CD4-positive, alpha-beta T cell (primary cell): ENCODE measurements around the gene KATNBL1. TPM values are rescaled to one million over a fixed set of nuclear protein-coding genes. Genes with fewer than 3 reads are reported as not detected.

Experiments used
- ATAC-seq: fragments of 200-7000 bp; cut with Tn5 transposase; one replicate; pipeline ENCODE4 v1.10.0; 2022; ENCODE audit warnings: mild to moderate bottlenecking; ENCODE audit not compliant: poor library complexity
- CTCF ChIA-PET: fragments of 350-600 bp; sonication (Branson Sonifier 250); formaldehyde crosslinking; loops from one replicate; lab custom pipeline; 2021; ENCODE audit warnings: antibody characterized with exemption, inconsistent platforms; lab: Charles Lee
- POLR2A ChIA-PET: fragments of 350-600 bp; sonication (Branson Sonifier 250); formaldehyde crosslinking; loops from one replicate; lab custom pipeline; 2021; ENCODE audit warnings: antibody characterized with exemption, inconsistent platforms; lab: Charles Lee
- DNase-seq, 14 experiments: peaks; one replicate each; pipeline ENCODE4 v3.0.0-alpha.2; 2013 to 2020; ENCODE audit warnings: mixed read lengths in 2 of 14
- H3K27ac ChIP-seq, 2 donors: one replicate each; pipeline versions ENCODE4 v1.5.1 to v1.7.0; 2013; ENCODE audit warnings: low read length in 2 of 2, low read depth in 1 of 2, mild to moderate bottlenecking in 1 of 2
- H3K27me3 ChIP-seq, 2 experiments: 1 replicate in 1 of 2; 2 replicates in 1 of 2; pipeline versions ENCODE4 v1.6.1 to v1.7.0; 2013; ENCODE audit warnings: low read length in 2 of 2, control low read depth in 1 of 2, mild to moderate bottlenecking in 1 of 2, moderate library complexity in 1 of 2; ENCODE audit not compliant: insufficient read depth in 2 of 2, control insufficient read depth in 1 of 2
- H3K36me3 ChIP-seq: one replicate; pipeline ENCODE4 v1.6.1; 2013; ENCODE audit warnings: low read length, control low read depth; ENCODE audit not compliant: insufficient read depth
- H3K4me1 ChIP-seq: one replicate; pipeline ENCODE4 v1.6.1; 2013; ENCODE audit warnings: low read length, control low read depth; ENCODE audit not compliant: insufficient read depth
- H3K4me3 ChIP-seq: one replicate; pipeline ENCODE4 v1.5.1; 2013; ENCODE audit warnings: mild to moderate bottlenecking, low read length, moderate library complexity
- H3K9me3 ChIP-seq, 2 experiments: 1 replicate in 1 of 2; 2 replicates in 1 of 2; pipeline versions ENCODE4 v1.6.1 to v1.7.0; 2013; ENCODE audit warnings: low read length in 2 of 2, mild to moderate bottlenecking in 2 of 2, control low read depth in 1 of 2, moderate library complexity in 1 of 2; ENCODE audit not compliant: control insufficient read depth in 1 of 2, insufficient read depth in 1 of 2
- H3K27ac Mint-ChIP-seq: one replicate; pipeline ENCODE4 v1.8.0; 2020; ENCODE audit warnings: mixed read lengths
- H3K27me3 Mint-ChIP-seq: one replicate; pipeline ENCODE4 v1.8.0; 2021; ENCODE audit warnings: mixed read lengths
- H3K36me3 Mint-ChIP-seq: one replicate; pipeline ENCODE4 v1.8.0; 2021; ENCODE audit warnings: low read depth, mixed read lengths
- H3K4me1 Mint-ChIP-seq: one replicate; pipeline ENCODE4 v1.8.0; 2021; ENCODE audit warnings: low read depth, mixed read lengths
- H3K4me3 Mint-ChIP-seq: one replicate; pipeline ENCODE4 v1.8.0; 2020; ENCODE audit warnings: mild to moderate bottlenecking, mixed read lengths
- H3K9me3 Mint-ChIP-seq: one replicate; pipeline ENCODE4 v1.8.0; 2020; ENCODE audit warnings: mixed read lengths
- intact Hi-C, 2 experiments: fragments of 100-400 bp; cut with DNase I in 1 of 2; cut with micrococcal nuclease in 1 of 2; formaldehyde crosslinking; loops; one replicate each; pipeline versions ENCODE4 v1.15.1 to v1.9.0; 2023 to 2025; cut with DNase I, micrococcal nuclease
- total RNA-seq, 174 experiments: library from RNA in 2 of 174; stranded (reverse) in 2 of 174; gene quantifications; one replicate each; pipeline ENCODE4 v1.2.3 and lab custom pipeline; 2021 to 2026
- TF ChIP-seq, protein P1 (sequence below): fragments of 200-600 bp; IDR thresholded peaks from one replicate; pipeline ENCODE4 v1.8.0; 2022; ENCODE audit warnings: antibody characterized with exemption, mild to moderate bottlenecking

KATNBL1 gene
- total RNA-seq, 2 experiments from 2014 or later, result 13.0 to 14.6 TPM

- intact Hi-C loops, result loop anchor here in 1 of 2 experiments (5.0 kb wide), 1 partner anchor 74 kb away; no protein-coding TSS in a partner anchor
- POLR2A ChIA-PET, result no interaction called here
- no peak for ATAC-seq
Measured at GRCh38 chr15:34258151-34258550, 48.3 kb upstream of the KATNBL1 start.

DNA sequence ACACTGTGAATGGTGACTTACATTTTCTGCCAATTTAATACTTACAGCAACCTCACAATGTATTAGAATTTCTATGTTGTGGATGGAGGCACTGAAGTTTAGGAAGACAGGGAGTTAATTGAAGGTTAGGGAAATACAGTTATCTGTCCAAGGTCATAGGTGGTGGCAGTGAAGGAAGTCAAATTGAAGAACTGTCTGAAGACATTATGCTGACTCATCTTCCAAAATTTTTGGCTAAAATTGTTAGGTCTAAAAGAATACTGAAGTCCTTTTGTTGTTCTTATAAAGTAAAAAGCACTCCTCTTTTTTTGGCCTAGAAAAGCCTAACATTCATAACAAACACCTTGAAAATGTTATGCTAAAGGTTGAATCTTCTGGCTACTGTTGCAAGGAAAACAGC, 42.6 kb upstream of the KATNBL1 start:
- CTCF ChIA-PET, result interaction anchor here (1.5 kb wide), 1 partner anchor 30 kb away, joined by 3 read pairs; no protein-coding TSS in a partner anchor
- Mint-ChIP-seq H3K4me3 (no peak overlapping the region), H3K27me3 (no peaks in the 10 kb centered on the region), H3K36me3 (peaks cover 97% of the 10 kb centered on the region), H3K4me1 (no peaks in the 10 kb centered on the region), H3K9me3 (no peaks in the 10 kb centered on the region), H3K27ac (no peak overlapping the region)
- peaks cover 91% of the 10 kb centered on the region for H3K36me3 ChIP-seq
- DNase-seq (no peak), ATAC-seq (no peak)
- no peaks in the 10 kb centered on the region for H3K27me3 ChIP-seq
- TF ChIP-seq, protein P1, sequence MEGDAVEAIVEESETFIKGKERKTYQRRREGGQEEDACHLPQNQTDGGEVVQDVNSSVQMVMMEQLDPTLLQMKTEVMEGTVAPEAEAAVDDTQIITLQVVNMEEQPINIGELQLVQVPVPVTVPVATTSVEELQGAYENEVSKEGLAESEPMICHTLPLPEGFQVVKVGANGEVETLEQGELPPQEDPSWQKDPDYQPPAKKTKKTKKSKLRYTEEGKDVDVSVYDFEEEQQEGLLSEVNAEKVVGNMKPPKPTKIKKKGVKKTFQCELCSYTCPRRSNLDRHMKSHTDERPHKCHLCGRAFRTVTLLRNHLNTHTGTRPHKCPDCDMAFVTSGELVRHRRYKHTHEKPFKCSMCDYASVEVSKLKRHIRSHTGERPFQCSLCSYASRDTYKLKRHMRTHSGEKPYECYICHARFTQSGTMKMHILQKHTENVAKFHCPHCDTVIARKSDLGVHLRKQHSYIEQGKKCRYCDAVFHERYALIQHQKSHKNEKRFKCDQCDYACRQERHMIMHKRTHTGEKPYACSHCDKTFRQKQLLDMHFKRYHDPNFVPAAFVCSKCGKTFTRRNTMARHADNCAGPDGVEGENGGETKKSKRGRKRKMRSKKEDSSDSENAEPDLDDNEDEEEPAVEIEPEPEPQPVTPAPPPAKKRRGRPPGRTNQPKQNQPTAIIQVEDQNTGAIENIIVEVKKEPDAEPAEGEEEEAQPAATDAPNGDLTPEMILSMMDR, result no peak
- intact Hi-C loops, result no loop called here
- no peaks in the 10 kb centered on the region for H3K4me1 ChIP-seq
- POLR2A ChIA-PET, result no interaction called here
- H3K9me3 ChIP-seq, result no peaks in the 10 kb centered on the region
- H3K4me3 ChIP-seq, result no peak overlapping the region
- H3K27ac ChIP-seq, result no peak overlapping the region

More at GRCh38 chr15:34258151-34258550, 48.3 kb upstream of the KATNBL1 start:
- Mint-ChIP-seq H3K4me1 (no peaks in the 10 kb centered on the region), H3K36me3 (peaks cover 74% of the 10 kb centered on the region), H3K4me3 (no peak overlapping the region), H3K9me3 (no peaks in the 10 kb centered on the region), H3K27me3 (no peaks in the 10 kb centered on the region), H3K27ac (peak overlapping the region; percentile 27)
- DNase-seq, result no peak
- no peaks in the 10 kb centered on the region for H3K27me3 ChIP-seq
- no peaks in the 10 kb centered on the region for H3K4me1 ChIP-seq
- H3K36me3 ChIP-seq, result peaks cover 60% of the 10 kb centered on the region
- H3K27ac ChIP-seq, result no peak overlapping the region
- CTCF ChIA-PET, result no interaction called here
- no peaks in the 10 kb centered on the region for H3K9me3 ChIP-seq
- TF ChIP-seq, protein P1, result no peak
- no peak overlapping the region for H3K4me3 ChIP-seq

- H3K4me1 ChIP-seq, result no peaks in the 10 kb centered on the region
- Mint-ChIP-seq H3K36me3 (peaks cover 85% of the 10 kb centered on the region), H3K9me3 (no peaks in the 10 kb centered on the region), H3K27me3 (no peaks in the 10 kb centered on the region), H3K4me1 (no peaks in the 10 kb centered on the region), H3K4me3 (no peak overlapping the region), H3K27ac (no peak overlapping the region)
- no peak overlapping the region for H3K4me3 ChIP-seq
- no peaks in the 10 kb centered on the region for H3K27me3 ChIP-seq
- ATAC-seq (no peak), DNase-seq (no peak)
- POLR2A ChIA-PET, result no interaction called here
- TF ChIP-seq, protein P1, result no peak
- intact Hi-C loops, result no loop called here
- no peaks in the 10 kb centered on the region for H3K9me3 ChIP-seq
- CTCF ChIA-PET, result interaction anchor here (1.4 to 2.3 kb wide), 3 partner anchors 18 to 120 kb away, joined by 3 to 11 read pairs (median 3); partner anchors contain the start of gene LPCAT4
- no peak overlapping the region for H3K27ac ChIP-seq
- peaks cover 82% of the 10 kb centered on the region for H3K36me3 ChIP-seq
Measured at GRCh38 chr15:34248190-34248589, 38.3 kb upstream of the KATNBL1 start.
